ENCODE data around the gene IL23R. TPM values are rescaled to one million over a fixed set of nuclear protein-coding genes. Genes with fewer than 3 reads are reported as not detected.

Gene IL23R
- total RNA-seq, 1 donor from 2014 or later: 0.14 TPM

DNA sequence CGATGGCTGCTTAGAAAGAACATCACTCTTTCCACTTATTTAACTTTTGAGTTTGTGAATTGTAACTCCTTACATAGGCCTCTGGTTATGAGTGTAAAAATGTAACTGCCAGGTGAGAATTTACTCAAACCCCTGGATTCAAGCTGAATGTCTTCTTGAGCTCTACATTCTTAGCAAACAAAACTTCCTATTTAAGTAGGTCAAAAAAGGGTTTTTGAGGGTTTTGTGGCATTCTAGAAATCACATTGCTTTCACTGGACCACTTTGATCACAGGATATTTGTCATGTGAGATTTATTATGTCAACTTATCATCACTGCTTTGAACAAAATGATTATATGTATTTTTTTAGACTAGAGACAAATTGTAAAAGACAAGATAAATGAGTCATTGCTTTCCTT lies 5.7 kb downstream of the IL23R start:
- Mint-ChIP-seq H3K36me3 (no peaks in the 10 kb centered on the region), H3K4me3 (no peak overlapping the region), H3K4me1 (ENCODE audit: unreplicated experiment) (peaks cover 4% of the 10 kb centered on the region), H3K9me3 (no peaks in the 10 kb centered on the region), H3K27ac (no peak overlapping the region), H3K27me3 (no peaks in the 10 kb centered on the region)
- DNase-seq (ENCODE audit: extremely low spot score, unreplicated experiment): no peak
- TF ChIP-seq, protein P1, sequence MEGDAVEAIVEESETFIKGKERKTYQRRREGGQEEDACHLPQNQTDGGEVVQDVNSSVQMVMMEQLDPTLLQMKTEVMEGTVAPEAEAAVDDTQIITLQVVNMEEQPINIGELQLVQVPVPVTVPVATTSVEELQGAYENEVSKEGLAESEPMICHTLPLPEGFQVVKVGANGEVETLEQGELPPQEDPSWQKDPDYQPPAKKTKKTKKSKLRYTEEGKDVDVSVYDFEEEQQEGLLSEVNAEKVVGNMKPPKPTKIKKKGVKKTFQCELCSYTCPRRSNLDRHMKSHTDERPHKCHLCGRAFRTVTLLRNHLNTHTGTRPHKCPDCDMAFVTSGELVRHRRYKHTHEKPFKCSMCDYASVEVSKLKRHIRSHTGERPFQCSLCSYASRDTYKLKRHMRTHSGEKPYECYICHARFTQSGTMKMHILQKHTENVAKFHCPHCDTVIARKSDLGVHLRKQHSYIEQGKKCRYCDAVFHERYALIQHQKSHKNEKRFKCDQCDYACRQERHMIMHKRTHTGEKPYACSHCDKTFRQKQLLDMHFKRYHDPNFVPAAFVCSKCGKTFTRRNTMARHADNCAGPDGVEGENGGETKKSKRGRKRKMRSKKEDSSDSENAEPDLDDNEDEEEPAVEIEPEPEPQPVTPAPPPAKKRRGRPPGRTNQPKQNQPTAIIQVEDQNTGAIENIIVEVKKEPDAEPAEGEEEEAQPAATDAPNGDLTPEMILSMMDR (conservative IDR thresholded peaks at IDR 0.05): no peak

DNA sequence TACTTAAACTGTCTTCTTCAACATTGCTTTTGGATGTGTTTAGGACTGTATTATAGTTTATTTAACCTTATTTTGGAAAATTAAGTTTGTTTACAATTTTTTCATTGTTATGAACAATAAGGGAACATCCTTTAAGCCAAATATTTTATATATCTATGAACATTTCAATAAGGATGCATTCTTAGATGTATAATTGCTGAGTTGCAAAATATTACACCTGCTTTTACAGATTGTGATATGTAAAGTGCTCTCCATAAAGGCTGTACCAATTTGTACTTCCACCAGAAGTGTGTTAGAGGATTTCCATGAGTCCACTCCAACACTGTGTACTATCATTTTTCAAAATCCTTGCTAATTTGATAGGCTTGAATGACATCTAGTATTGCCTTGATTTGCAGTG lies 7.7 kb downstream of the IL23R start:
- Mint-ChIP-seq H3K9me3 (no peaks in the 10 kb centered on the region), H3K4me1 (ENCODE audit: unreplicated experiment) (peaks cover 4% of the 10 kb centered on the region), H3K4me3 (no peak overlapping the region), H3K36me3 (no peaks in the 10 kb centered on the region), H3K27ac (no peak overlapping the region), H3K27me3 (no peaks in the 10 kb centered on the region)
- TF ChIP-seq, protein P1 (conservative IDR thresholded peaks at IDR 0.05): no peak
- no peak for DNase-seq (ENCODE audit: extremely low spot score, unreplicated experiment)

DNA sequence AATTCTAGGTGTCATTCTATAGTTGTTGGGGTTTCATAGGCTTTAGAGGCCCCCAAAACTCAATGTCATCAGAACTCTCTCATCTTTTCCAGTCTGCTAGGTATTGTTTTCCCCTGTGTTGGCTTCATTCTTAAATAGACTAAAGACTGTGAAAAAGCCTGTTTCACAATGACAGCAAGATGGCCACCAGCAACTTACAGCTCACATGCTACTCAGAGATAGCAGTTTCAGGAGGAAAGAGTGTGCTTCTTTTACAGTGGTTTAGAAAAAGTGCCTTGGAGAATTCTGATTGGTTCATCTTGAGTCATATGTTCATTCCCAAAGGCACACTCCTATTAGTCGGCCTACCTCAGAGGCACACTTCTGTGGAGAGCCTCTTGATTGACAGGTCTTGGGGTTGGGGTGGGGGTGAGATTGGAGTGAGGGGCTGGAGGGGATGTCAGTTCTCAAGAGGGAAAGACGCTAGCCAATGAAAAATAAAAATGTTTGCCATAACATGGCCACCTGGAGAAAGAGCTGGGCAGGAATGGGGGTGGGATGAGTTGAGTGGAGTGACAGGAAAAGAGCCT lies 8.5 kb downstream of the IL23R start:
- Mint-ChIP-seq H3K27ac (no peak overlapping the region), H3K9me3 (no peaks in the 10 kb centered on the region), H3K27me3 (peaks cover 7% of the 10 kb centered on the region), H3K4me1 (ENCODE audit: unreplicated experiment) (peaks cover 4% of the 10 kb centered on the region), H3K36me3 (no peaks in the 10 kb centered on the region), H3K4me3 (no peak overlapping the region)
- TF ChIP-seq, protein P1 (conservative IDR thresholded peaks at IDR 0.05): no peak
- no peak for DNase-seq (ENCODE audit: extremely low spot score, unreplicated experiment)

DNA sequence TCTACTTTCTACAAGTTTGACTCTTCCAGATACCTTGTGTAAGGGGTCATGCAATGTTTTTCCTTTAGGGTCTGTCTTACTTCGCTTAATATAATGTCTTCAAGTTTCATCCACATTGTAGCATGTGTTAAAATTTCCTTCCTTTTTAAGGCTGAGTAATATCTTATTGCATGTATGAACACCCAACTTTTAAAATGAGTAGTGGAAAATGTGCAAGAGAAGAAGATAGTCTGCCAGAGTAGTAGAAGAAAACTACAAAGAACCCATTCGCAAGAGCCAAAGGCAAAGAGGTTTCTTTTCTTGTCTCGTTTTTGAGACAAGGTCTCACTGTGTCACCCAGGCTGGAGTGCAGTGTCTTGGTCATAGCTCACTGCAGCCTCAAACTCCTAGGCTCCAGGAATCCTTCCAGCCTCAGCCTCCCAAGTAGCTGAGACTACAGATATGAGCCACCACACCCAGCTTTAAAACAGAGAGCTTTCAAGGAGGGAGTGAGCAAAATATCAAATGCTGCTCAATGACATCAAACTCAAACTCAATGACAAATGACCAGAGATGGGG lies 9.4 kb downstream of the IL23R start:
- Mint-ChIP-seq H3K27me3 (peaks cover 9% of the 10 kb centered on the region), H3K27ac (no peak overlapping the region), H3K36me3 (no peaks in the 10 kb centered on the region), H3K4me3 (no peak overlapping the region), H3K4me1 (ENCODE audit: unreplicated experiment) (peaks cover 4% of the 10 kb centered on the region), H3K9me3 (no peaks in the 10 kb centered on the region)
- no peak for DNase-seq (ENCODE audit: extremely low spot score, unreplicated experiment)
- TF ChIP-seq, protein P1 (conservative IDR thresholded peaks at IDR 0.05): no peak

DNA sequence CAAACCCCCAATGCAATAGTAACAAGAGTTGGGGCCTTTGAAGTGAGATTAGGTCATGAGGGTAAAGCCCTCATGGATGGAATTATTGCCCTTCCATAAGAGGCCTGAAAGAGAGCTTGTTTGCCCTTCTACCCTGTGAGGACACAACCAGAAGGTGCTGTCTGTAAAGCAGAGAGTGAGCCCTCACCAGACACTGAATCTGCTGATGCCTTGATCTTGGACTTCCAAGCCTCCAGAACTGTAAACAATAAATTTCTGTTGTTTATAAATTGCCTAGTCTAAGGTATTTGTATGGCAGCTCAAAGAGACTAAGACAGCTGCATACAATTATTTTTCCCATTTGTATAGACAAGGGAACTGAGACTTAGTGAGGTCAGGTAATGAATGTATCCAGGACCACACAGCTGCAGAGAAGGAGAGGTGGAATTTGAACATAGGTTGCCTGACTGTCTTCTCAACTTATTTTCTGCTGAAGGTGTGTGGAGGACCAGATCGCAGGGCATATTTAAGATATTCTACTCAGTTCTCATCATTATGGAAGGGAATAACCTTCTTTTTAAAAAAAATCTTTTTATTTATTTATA lies 18.7 kb downstream of the IL23R start:
- Mint-ChIP-seq H3K27me3 (peaks cover 5% of the 10 kb centered on the region), H3K9me3 (no peaks in the 10 kb centered on the region), H3K36me3 (no peaks in the 10 kb centered on the region), H3K4me3 (no peak overlapping the region), H3K27ac (no peak overlapping the region), H3K4me1 (ENCODE audit: unreplicated experiment) (no peaks in the 10 kb centered on the region)
- TF ChIP-seq, protein P1 (conservative IDR thresholded peaks at IDR 0.05): no peak
- no peak for DNase-seq (ENCODE audit: extremely low spot score, unreplicated experiment)
